Stimulated activated CD4-positive, alpha-beta T cell treated with anti-CD3 and anti-CD28 coated beads, Interleukin-1b, Interleukin-23, amount 100 ng/mL, for 48 hours (primary cell): ENCODE data around the gene OR10A3.
"Not testable (repeated sequence)": the region's sequence is repeated elsewhere in the genome, so short reads cannot be mapped to it uniquely, and the experiment has no call there.

Experiments
- DNase-seq: peaks from one replicate; pipeline ENCODE4 v3.0.0-alpha.2; 2020

The OR10A3 gene

GRCh38 chr11:7941608-7942007, at the start of gene OR10A3:
TSS of gene OR10A3 (minus strand) at chr11:7941708. CDS start at chr11:7939520, 2,188 bp downstream.
- DNase-seq = no peak

- DNase-seq = not testable (repeated sequence)
Observed at GRCh38 chr11:7987560-7987883, 46.0 kb upstream of the OR10A3 start.

- DNase-seq = peak; percentile 91
Observed at GRCh38 chr11:7986768-7987559, 45.5 kb upstream of the OR10A3 start, which contains the start of gene EIF3F. TSS of gene EIF3F (plus strand) at chr11:7987337. CDS start at chr11:7987353, 16 bp downstream.

GRCh38 chr11:7983832-7984590, 42.5 kb upstream of the OR10A3 start:
- DNase-seq = no peak

GRCh38 chr11:7982582-7983119, 41.1 kb upstream of the OR10A3 start:
- DNase-seq = no peak

- no peak for DNase-seq
Observed at GRCh38 chr11:7981619-7982157, 40.2 kb upstream of the OR10A3 start.

GRCh38 chr11:7977232-7977917, 35.9 kb upstream of the OR10A3 start:
- DNase-seq = no peak

- DNase-seq = no peak
Observed at GRCh38 chr11:7974668-7975067, 33.2 kb upstream of the OR10A3 start.

- DNase-seq = no peak
Observed at GRCh38 chr11:7973011-7973410, 31.5 kb upstream of the OR10A3 start.

- DNase-seq = no peak
Observed at GRCh38 chr11:7971846-7972245, 30.3 kb upstream of the OR10A3 start.

GRCh38 chr11:7969756-7970646, 28.5 kb upstream of the OR10A3 start:
- no peak for DNase-seq

- DNase-seq = no peak
Observed at GRCh38 chr11:7968686-7969085, 27.2 kb upstream of the OR10A3 start.

GRCh38 chr11:7967826-7968225, 26.3 kb upstream of the OR10A3 start:
- DNase-seq = no peak

GRCh38 chr11:7967097-7967496, 25.6 kb upstream of the OR10A3 start:
- DNase-seq = no peak

- DNase-seq = no peak
Observed at GRCh38 chr11:7965386-7965785, 23.9 kb upstream of the OR10A3 start, which contains the start of gene NLRP10. TSS of gene NLRP10 (minus strand) at chr11:7965447. CDS start at chr11:7963495, 1,952 bp downstream.

- no peak for DNase-seq
Observed at GRCh38 chr11:7964873-7965272, 23.4 kb upstream of the OR10A3 start.

GRCh38 chr11:7964261-7964660, 22.8 kb upstream of the OR10A3 start:
- DNase-seq = no peak

- no peak for DNase-seq
Observed at GRCh38 chr11:7955191-7955590, 13.7 kb upstream of the OR10A3 start.

GRCh38 chr11:7949934-7950333, 8.4 kb upstream of the OR10A3 start:
- no peak for DNase-seq

- no peak for DNase-seq
Observed at GRCh38 chr11:7944123-7944522, 2.6 kb upstream of the OR10A3 start.

GRCh38 chr11:7941146-7941545, 362 bp downstream of the OR10A3 start:
- no peak for DNase-seq

- no peak for DNase-seq
Observed at GRCh38 chr11:7936615-7937014, 4.9 kb downstream of the OR10A3 start.
